Stimulated activated CD4-positive, alpha-beta T cell treated with anti-CD3 and anti-CD28 coated beads, Interleukin-15, amount 100 ng/mL, for 48 hours (primary cell): Measurements from ENCODE around the gene TENM4.

Experiments used
- DNase-seq, 2 donors: peaks; one replicate each; pipeline ENCODE4 v3.0.0-alpha.2; 2020; ENCODE audit warnings: low read depth in 2 of 2

The TENM4 gene

GRCh38 chr11:79055856-79056631 lies 384.8 kb downstream of the TENM4 start:
- no peak for DNase-seq

GRCh38 chr11:79054636-79055035 lies 386.2 kb downstream of the TENM4 start:
- DNase-seq: no peak

- no peak for DNase-seq
Measured at GRCh38 chr11:79052544-79052943, 388.3 kb downstream of the TENM4 start.

GRCh38 chr11:79050786-79051185 lies 390.0 kb downstream of the TENM4 start:
- DNase-seq: no peak

- no peak for DNase-seq
Measured at GRCh38 chr11:79049741-79050179, 391.1 kb downstream of the TENM4 start.

GRCh38 chr11:79047980-79048379 lies 392.9 kb downstream of the TENM4 start:
- no peak for DNase-seq

- no peak for DNase-seq
Measured at GRCh38 chr11:79047321-79047720, 393.5 kb downstream of the TENM4 start.

- DNase-seq: no peak
Measured at GRCh38 chr11:79046366-79046765, 394.5 kb downstream of the TENM4 start.

- no peak for DNase-seq
Measured at GRCh38 chr11:79045800-79046304, 395.0 kb downstream of the TENM4 start.

- no peak for DNase-seq
Measured at GRCh38 chr11:79045018-79045799, 395.6 kb downstream of the TENM4 start.

- no peak for DNase-seq
Measured at GRCh38 chr11:79044201-79044600, 396.6 kb downstream of the TENM4 start.

GRCh38 chr11:79043726-79044125 lies 397.1 kb downstream of the TENM4 start:
- DNase-seq: no peak

GRCh38 chr11:79042824-79043223 lies 398.0 kb downstream of the TENM4 start:
- no peak for DNase-seq

- DNase-seq: no peak
Measured at GRCh38 chr11:79040348-79040747, 400.5 kb downstream of the TENM4 start.

- DNase-seq: no peak
Measured at GRCh38 chr11:79039122-79039521, 401.7 kb downstream of the TENM4 start.

- no peak for DNase-seq
Measured at GRCh38 chr11:79035881-79036280, 404.9 kb downstream of the TENM4 start.

GRCh38 chr11:79033833-79034232 lies 407.0 kb downstream of the TENM4 start:
- DNase-seq: no peak

GRCh38 chr11:79030448-79030847 lies 410.4 kb downstream of the TENM4 start:
- no peak for DNase-seq

GRCh38 chr11:79028225-79028624 lies 412.6 kb downstream of the TENM4 start:
- DNase-seq: no peak

- no peak for DNase-seq
Measured at GRCh38 chr11:79026803-79027445, 413.9 kb downstream of the TENM4 start.

- no peak for DNase-seq
Measured at GRCh38 chr11:79025622-79026021, 415.2 kb downstream of the TENM4 start.

GRCh38 chr11:79025097-79025496 lies 415.7 kb downstream of the TENM4 start:
- no peak for DNase-seq
